HCT116 (cell line): ENCODE data around the gene C20orf141. TPM values are rescaled to one million over a fixed set of nuclear protein-coding genes. Genes with fewer than 3 reads are reported as not detected.

Experiments used
- ATAC-seq: fragments of 200-7000 bp; cut with Tn5 transposase; 2 replicates; pipeline ENCODE4 v1.9.1; 2020; ENCODE audit warnings: mild to moderate bottlenecking, moderate library complexity
- BruUV-seq: library from RNA; stranded (reverse); fragments of 400-500 nt; replicated peaks from 2 replicates; lab custom pipeline; 2021; lab: Mats Ljungman, UMichigan
- CTCF ChIA-PET: fragments of 300-600 bp; sonication (Branson Sonifier 250); formaldehyde crosslinking; loops from one replicate; lab custom pipeline; 2021; ENCODE audit warnings: antibody characterized with exemption; lab: Charles Lee
- POLR2A ChIA-PET: fragments of 300-600, 350-600 bp; sonication (Branson Sonifier 250); formaldehyde crosslinking; loops from one replicate; lab custom pipeline; 2021; ENCODE audit warnings: antibody characterized with exemption; lab: Charles Lee
- RAD21 ChIA-PET, 2 experiments: fragments of 300-600 bp; sonication (Branson Sonifier 250); formaldehyde crosslinking; loops; one replicate each; lab custom pipeline; 2023; ENCODE audit warnings: low total read pairs in 2 of 2; ENCODE audit not compliant: uncharacterized antibody in 2 of 2, unreplicated experiment in 2 of 2, low non-redundant PET in 1 of 2; lab: Charles Lee
- DNase-seq: peaks from one replicate; pipeline ENCODE4 v3.0.0-alpha.2; 2010; ENCODE audit warnings: low read depth, low spot score
- H2AFZ ChIP-seq: fragments of 200-600 bp; shearing (Covaris generic), sonication (generic); 2 replicates; pipeline ENCODE4 v1.6.1; 2017; ENCODE audit warnings: low read depth, mixed run types, mixed read lengths, antibody characterized with exemption, low read length; ENCODE audit not compliant: poor library complexity, severe bottlenecking
- H3K27ac ChIP-seq: 2 replicates; pipeline ENCODE4 v1.5.1; 2012; ENCODE audit warnings: low read depth, low read length
- H3K27me3 ChIP-seq: fragments of 200-600 bp; sonication (generic); 2 replicates; pipeline ENCODE4 v1.6.1; 2016; ENCODE audit warnings: mixed run types, low read length, mixed read lengths; ENCODE audit not compliant: insufficient read depth
- H3K36me3 ChIP-seq, 2 experiments: fragments of 200-500 bp in 1 of 2; fragments of 200-600 bp in 1 of 2; sonication (Bioruptor generic) in 1 of 2; sonication (generic) in 1 of 2; 2 replicates each; pipeline versions ENCODE4 v1.5.1 to v1.6.1; 2014 to 2016; ENCODE audit warnings: low read length in 2 of 2, inconsistent platforms in 1 of 2, mixed read lengths in 1 of 2, mixed run types in 1 of 2; ENCODE audit not compliant: insufficient read depth in 2 of 2, control insufficient read depth in 1 of 2
- H3K4me1 ChIP-seq, 2 experiments: fragments of 200-600 bp in 1 of 2; sonication (generic) in 1 of 2; 2 replicates each; pipeline versions ENCODE4 v1.5.1 to v1.6.1; 2012 to 2017; ENCODE audit warnings: low read length in 2 of 2, inconsistent platforms in 1 of 2, mild to moderate bottlenecking in 1 of 2, mixed read lengths in 1 of 2, mixed run types in 1 of 2, moderate library complexity in 1 of 2; ENCODE audit not compliant: insufficient read depth in 2 of 2, control insufficient read depth in 1 of 2
- H3K4me2 ChIP-seq: fragments of 200-600 bp; sonication (generic); 2 replicates; pipeline ENCODE4 v1.6.1; 2017; ENCODE audit warnings: mixed run types, low read length, mixed read lengths
- H3K4me3 ChIP-seq, 2 experiments: fragments of 200-600 bp in 1 of 2; sonication (generic) in 1 of 2; replicated peaks in 1 of 2; 2 replicates each; pipeline ENCODE4 v1.5.1; 2011 to 2016; ENCODE audit warnings: low read length in 2 of 2, control low read depth in 1 of 2, low read depth in 1 of 2, mild to moderate bottlenecking in 1 of 2, mixed read lengths in 1 of 2, mixed run types in 1 of 2
- H3K79me2 ChIP-seq: fragments of 200-600 bp; sonication (generic); 2 replicates; pipeline ENCODE4 v1.6.1; 2017; ENCODE audit warnings: mild to moderate bottlenecking, mixed run types, low read length, moderate library complexity, mixed read lengths; ENCODE audit not compliant: insufficient read depth
- H3K9ac ChIP-seq: fragments of 200-600 bp; sonication (generic); 2 replicates; pipeline ENCODE4 v1.6.1; 2016; ENCODE audit warnings: low read length, mixed read lengths
- H3K9me2 ChIP-seq: fragments of 200-600 bp; sonication (generic), shearing (Covaris generic); 2 replicates; pipeline ENCODE4 v1.6.1; 2017; ENCODE audit warnings: mixed run types, mild to moderate bottlenecking, moderate library complexity; ENCODE audit not compliant: insufficient read depth
- H3K9me3 ChIP-seq, 2 experiments: fragments of 200-500 bp in 1 of 2; fragments of 200-600 bp in 1 of 2; sonication (Bioruptor generic) in 1 of 2; sonication (generic) in 1 of 2; 2 replicates each; pipeline ENCODE4 v1.6.1; 2014 to 2017; ENCODE audit warnings: low read length in 2 of 2, mixed read lengths in 2 of 2, inconsistent platforms in 1 of 2, low read depth in 1 of 2, mild to moderate bottlenecking in 1 of 2, mixed run types in 1 of 2, moderate library complexity in 1 of 2; ENCODE audit not compliant: control insufficient read depth in 1 of 2, insufficient read depth in 1 of 2
- H4K20me1 ChIP-seq: fragments of 200-600 bp; sonication (generic), shearing (Covaris generic); 2 replicates; pipeline ENCODE4 v1.6.1; 2017; ENCODE audit warnings: mixed run types, mild to moderate bottlenecking, moderate library complexity; ENCODE audit not compliant: insufficient read depth
- CBX3 ChIP-seq: IDR thresholded peaks from 2 replicates; pipeline ENCODE4 v1.6.1; 2012; ENCODE audit warnings: low read depth
- CEBPB ChIP-seq: IDR thresholded peaks from 2 replicates; pipeline ENCODE4 v1.6.1; 2012; ENCODE audit warnings: low read depth
- EGR1 ChIP-seq: IDR thresholded peaks from 2 replicates; pipeline ENCODE4 v1.6.1; 2012; ENCODE audit warnings: low read depth
- ELF1 ChIP-seq: IDR thresholded peaks from 2 replicates; pipeline ENCODE4 v1.6.1; 2012; ENCODE audit warnings: low read depth, borderline replicate concordance
- EZH2 ChIP-seq: fragments of 200-600 bp; sonication (generic); IDR thresholded peaks from 2 replicates; pipeline ENCODE4 v1.6.1; 2017; ENCODE audit warnings: antibody characterized with exemption, mixed run types
- FOSL1 ChIP-seq: IDR thresholded peaks from 2 replicates; pipeline ENCODE4 v1.6.1; 2012; ENCODE audit warnings: low read depth
- MAX ChIP-seq: IDR thresholded peaks from 2 replicates; pipeline ENCODE4 v1.6.1; 2012
- POLR2A ChIP-seq: IDR thresholded peaks from 2 replicates; pipeline ENCODE4 v1.7.0; 2011; ENCODE audit warnings: borderline replicate concordance; ENCODE audit not compliant: insufficient read depth, insufficient read length; ENCODE audit errors: extremely low read depth
- POLR2AphosphoS5 ChIP-seq: IDR thresholded peaks from 2 replicates; pipeline ENCODE4 v1.6.1; 2011; ENCODE audit warnings: mild to moderate bottlenecking, low read depth, low read length, moderate library complexity
- SRF ChIP-seq: IDR thresholded peaks from 2 replicates; pipeline ENCODE4 v1.6.1; 2012; ENCODE audit warnings: low read depth
- YY1 ChIP-seq: IDR thresholded peaks from 2 replicates; pipeline ENCODE4 v1.6.1; 2011; ENCODE audit warnings: low read length, low read depth, moderate library complexity, mild to moderate bottlenecking; ENCODE audit not compliant: insufficient replicate concordance; ENCODE audit errors: extremely low read depth
- ZBTB33 ChIP-seq: IDR thresholded peaks from 2 replicates; pipeline ENCODE4 v1.6.1; 2011; ENCODE audit warnings: mild to moderate bottlenecking, low read length, moderate library complexity; ENCODE audit not compliant: insufficient replicate concordance; ENCODE audit errors: extremely low read depth
- ZFX ChIP-seq: fragments of 450-650 bp; IDR thresholded peaks from 2 replicates; pipeline ENCODE4 v1.6.1; 2017
- intact Hi-C: fragments of 100-400 bp; cut with micrococcal nuclease; formaldehyde crosslinking; loops from 2 replicates; pipeline ENCODE4 v1.10.0; 2022
- total RNA-seq: library from RNA; stranded (reverse); gene quantifications from one replicate; pipeline ENCODE4 v1.2.1, GENCODE V29; 2021; ENCODE audit not compliant: unreplicated experiment

C20orf141 gene
- total RNA-seq, 1 experiment from 2014 or later = not detected

- RAD21 ChIA-PET = no interaction called here
- Histone ChIP-seq H3K4me3 (peak within 1 kb of the TSS; percentile 73 to 96), H3K27ac (peak within 1 kb of the TSS; percentile 97), H3K9me3 (no peaks in the 10 kb centered on the region), H3K9ac (peak within 1 kb of the TSS; percentile 81), H4K20me1 (no peaks in the 10 kb centered on the region), H3K4me1 (peaks cover 13 to 20% of the 10 kb centered on the region in 2 experiments; a peak in 3 of 4 replicates), H3K27me3 (no peaks in the 10 kb centered on the region), H3K9me2 (no peaks in the 10 kb centered on the region), H3K36me3 (no peaks in the 10 kb centered on the region), H3K4me2 (peak within 1 kb of the TSS; percentile 98), H2AFZ (peak within 1 kb of the TSS; percentile 45), H3K79me2 (peaks cover 12% of the 10 kb centered on the region)
- CTCF ChIA-PET = interaction anchor here (0.9 to 1.1 kb wide), 2 partner anchors 87 to 161 kb away, joined by 3 to 4 read pairs; no protein-coding TSS in a partner anchor
- intact Hi-C loops = no loop called here
- ATAC-seq (peak; percentile 98), DNase-seq (peak; percentile 54)
- POLR2A ChIA-PET = no interaction called here
- no TSS peak for BruUV-seq
- no peak for TF ChIP-seq SRF
- TF ChIP-seq POLR2AphosphoS5 = peak; percentile 78
- TF ChIP-seq YY1 = peak; percentile 97
- TF ChIP-seq ZFX = peak; percentile 94
- TF ChIP-seq EGR1 = 0 out of 2 replicates have a peak, but pooled peaks have one; percentile 24
- no peak for TF ChIP-seq ZBTB33
- TF ChIP-seq CEBPB = no peak
- no peak for TF ChIP-seq CBX3
- no peak for TF ChIP-seq FOSL1
- peak; percentile 63 for TF ChIP-seq POLR2A
- TF ChIP-seq EZH2 = no peak
- peak; percentile 92 for TF ChIP-seq ELF1
- peak; percentile 91 for TF ChIP-seq MAX
Measured at GRCh38 chr20:2840138-2840966, 25.6 kb downstream of the C20orf141 start, which contains the start of the genes PCED1A and VPS16. PCED1A (minus strand) TSS chr20:2840655; CDS start chr20:2839912, 743 bp downstream. VPS16 (plus strand) TSS chr20:2840745; CDS start chr20:2840775, 30 bp downstream.
